Ectodermal cell (in vitro differentiated cells): ENCODE measurements around the gene PTGES.
A peak's percentile ranks its signal among the peaks of the same experiment; 100 is the strongest.

ENCODE experiments used
- H3K27ac ChIP-seq: 2 replicates; pipeline ENCODE4 v1.7.0; 2013; ENCODE audit warnings: mild to moderate bottlenecking, low read depth, low read length; ENCODE audit not compliant: insufficient read depth, poor library complexity, severe bottlenecking
- H3K27me3 ChIP-seq: 2 replicates; pipeline ENCODE4 v1.7.0; 2013; ENCODE audit warnings: mild to moderate bottlenecking, low read length; ENCODE audit not compliant: insufficient read depth, control insufficient read depth, poor library complexity, severe bottlenecking
- H3K36me3 ChIP-seq: one replicate; pipeline ENCODE4 v1.7.0; 2013; ENCODE audit warnings: low read length; ENCODE audit not compliant: control insufficient read depth, insufficient read depth
- H3K4me1 ChIP-seq: one replicate; pipeline ENCODE4 v1.7.0; 2013; ENCODE audit warnings: low read length; ENCODE audit not compliant: control insufficient read depth, insufficient read depth
- H3K4me3 ChIP-seq: 2 replicates; pipeline ENCODE4 v1.7.0; 2013; ENCODE audit warnings: low read depth, low read length, control low read depth; ENCODE audit not compliant: insufficient read depth
- H3K9me3 ChIP-seq: 2 replicates; pipeline ENCODE4 v1.7.0; 2013; ENCODE audit warnings: mild to moderate bottlenecking, low read length, moderate library complexity; ENCODE audit not compliant: control insufficient read depth
- WGBS, 2 experiments: methylation state at CpG; one replicate each; pipeline ENCODE4 v1.1.7; 2013; ENCODE audit warnings: missing lambda C conversion rate in 2 of 2; 5-methylcytosine and 5-hydroxymethylcytosine counted together

PTGES gene

DNA sequence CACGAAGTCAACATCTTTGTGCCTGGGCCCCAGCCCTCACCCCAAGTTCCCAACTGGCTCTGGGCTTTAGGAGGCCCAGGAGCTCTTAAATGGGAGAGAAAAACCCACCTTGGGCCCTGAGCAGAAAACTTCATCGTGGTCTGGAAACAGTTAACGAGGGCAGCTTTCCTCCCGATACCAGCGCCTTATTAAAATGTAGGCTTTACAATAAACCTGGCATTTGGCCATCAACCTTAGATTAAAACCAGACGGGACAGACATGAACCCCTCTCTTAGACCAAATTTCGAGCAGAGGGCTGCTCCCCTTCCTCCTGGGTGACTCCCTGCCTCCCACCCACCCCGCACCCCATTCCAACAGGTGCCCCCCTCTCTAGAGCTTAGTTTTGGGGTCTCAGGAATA lies 48.0 kb downstream of the PTGES start:
- Histone ChIP-seq H3K36me3 (no peaks in the 10 kb centered on the region), H3K9me3 (no peaks in the 10 kb centered on the region), H3K4me1 (peaks cover 11% of the 10 kb centered on the region), H3K27me3 (no peaks in the 10 kb centered on the region), H3K27ac (no peak overlapping the region), H3K4me3 (no peak overlapping the region)
- 90 to 93% methylated on average over 8 of the region's 8 CpGs for WGBS, 2 experiments

DNA sequence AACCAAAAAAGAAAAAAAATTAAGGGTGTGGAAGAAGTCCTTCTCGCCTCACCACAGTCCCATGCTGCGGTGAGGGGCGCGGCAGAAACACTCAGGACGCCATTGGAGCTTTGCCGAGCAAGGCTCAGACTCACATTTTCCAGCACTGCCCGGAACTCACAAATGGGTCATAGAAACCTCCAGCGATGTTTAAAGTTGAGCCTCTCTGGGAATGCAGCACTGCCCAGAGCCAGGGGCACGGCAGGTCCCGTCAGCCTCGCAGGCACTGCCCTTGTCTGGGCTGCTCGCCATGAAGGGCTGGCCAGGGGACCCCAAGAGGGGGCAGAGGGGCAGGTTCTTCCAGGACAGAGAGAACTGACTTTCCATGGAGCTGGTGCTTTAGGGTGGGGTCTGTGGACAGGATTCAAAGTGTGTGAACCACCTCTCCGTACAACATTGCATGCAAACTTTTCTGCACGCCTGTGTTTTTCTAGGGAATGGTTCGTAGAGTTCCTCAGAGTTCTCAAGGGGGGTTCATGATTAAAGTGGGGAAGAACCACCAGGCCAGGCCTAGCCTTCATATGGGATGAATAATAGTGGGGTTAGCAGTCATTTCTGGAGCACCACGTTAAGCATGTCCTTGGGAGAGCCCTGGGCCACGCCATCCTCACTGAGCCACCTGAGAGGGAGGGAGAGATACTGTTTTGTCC lies 49.0 kb downstream of the PTGES start:
- H3K27ac ChIP-seq = no peak overlapping the region
- WGBS, 2 experiments = 93 to 94% methylated on average over 17 of the region's 17 CpGs
- no peaks in the 10 kb centered on the region for H3K27me3 ChIP-seq
- H3K9me3 ChIP-seq = no peaks in the 10 kb centered on the region
- H3K4me3 ChIP-seq = no peak overlapping the region
- no peaks in the 10 kb centered on the region for H3K36me3 ChIP-seq
- H3K4me1 ChIP-seq = peaks cover 2% of the 10 kb centered on the region

GRCh38 chr9:129702589-129703520 lies 50.0 kb downstream of the PTGES start:
- H3K27ac ChIP-seq = no peak overlapping the region
- no peaks in the 10 kb centered on the region for H3K4me1 ChIP-seq
- H3K36me3 ChIP-seq = no peaks in the 10 kb centered on the region
- peaks cover 1% of the 10 kb centered on the region for H3K27me3 ChIP-seq
- WGBS, 2 experiments = 85 to 86% methylated on average over 19 of the region's 19 CpGs
- no peaks in the 10 kb centered on the region for H3K9me3 ChIP-seq
- no peak overlapping the region for H3K4me3 ChIP-seq

- Histone ChIP-seq H3K4me1 (peaks cover 4% of the 10 kb centered on the region), H3K9me3 (no peaks in the 10 kb centered on the region), H3K27me3 (peaks cover 14% of the 10 kb centered on the region), H3K36me3 (no peaks in the 10 kb centered on the region), H3K4me3 (no peak overlapping the region), H3K27ac (no peak overlapping the region)
- 92 to 93% methylated on average over 5 of the region's 5 CpGs for WGBS, 2 experiments
Observed at GRCh38 chr9:129701549-129701948, 51.3 kb downstream of the PTGES start.

DNA sequence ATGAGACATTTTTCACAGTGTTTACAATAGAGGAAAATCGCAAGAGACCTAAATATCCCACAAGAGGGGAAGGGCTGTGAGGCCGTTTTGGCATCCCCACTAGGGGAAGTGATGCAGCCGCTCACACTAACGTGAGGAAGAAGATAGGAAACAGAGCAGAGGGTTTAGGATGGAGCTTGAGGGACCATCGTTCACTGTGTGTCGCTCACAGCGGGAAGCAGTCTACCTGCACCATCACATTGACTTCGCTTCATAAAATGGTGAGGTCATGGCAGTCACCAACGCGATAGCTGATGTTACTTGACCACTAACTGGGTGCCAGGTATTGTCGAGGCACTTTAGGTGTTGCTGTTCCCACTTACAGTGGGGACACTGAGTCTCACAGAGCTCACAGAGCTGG lies 51.8 kb downstream of the PTGES start:
- Histone ChIP-seq H3K27ac (no peak overlapping the region), H3K4me3 (no peak overlapping the region), H3K36me3 (no peaks in the 10 kb centered on the region), H3K27me3 (peaks cover 19% of the 10 kb centered on the region), H3K4me1 (peaks cover 4% of the 10 kb centered on the region), H3K9me3 (no peaks in the 10 kb centered on the region)
- WGBS, 2 experiments = 88 to 93% methylated on average over 11 of the region's 11 CpGs

- Histone ChIP-seq H3K4me1 (peaks cover 4% of the 10 kb centered on the region), H3K27me3 (peaks cover 25% of the 10 kb centered on the region), H3K36me3 (no peaks in the 10 kb centered on the region), H3K4me3 (no peak overlapping the region), H3K9me3 (no peaks in the 10 kb centered on the region), H3K27ac (no peak overlapping the region)
- WGBS, 2 experiments = 83 to 86% methylated on average over 16 of the region's 17 CpGs
Observed at GRCh38 chr9:129698254-129698757, 54.5 kb downstream of the PTGES start.

GRCh38 chr9:129697656-129698253 lies 55.1 kb downstream of the PTGES start:
- Histone ChIP-seq H3K27me3 (peaks cover 25% of the 10 kb centered on the region), H3K4me3 (peak overlapping the region; percentile 32), H3K9me3 (no peaks in the 10 kb centered on the region), H3K36me3 (no peaks in the 10 kb centered on the region), H3K27ac (no peak overlapping the region), H3K4me1 (peaks cover 4% of the 10 kb centered on the region)
- 13 to 16% methylated on average over 24 to 25 of the region's 25 CpGs for WGBS, 2 experiments

DNA sequence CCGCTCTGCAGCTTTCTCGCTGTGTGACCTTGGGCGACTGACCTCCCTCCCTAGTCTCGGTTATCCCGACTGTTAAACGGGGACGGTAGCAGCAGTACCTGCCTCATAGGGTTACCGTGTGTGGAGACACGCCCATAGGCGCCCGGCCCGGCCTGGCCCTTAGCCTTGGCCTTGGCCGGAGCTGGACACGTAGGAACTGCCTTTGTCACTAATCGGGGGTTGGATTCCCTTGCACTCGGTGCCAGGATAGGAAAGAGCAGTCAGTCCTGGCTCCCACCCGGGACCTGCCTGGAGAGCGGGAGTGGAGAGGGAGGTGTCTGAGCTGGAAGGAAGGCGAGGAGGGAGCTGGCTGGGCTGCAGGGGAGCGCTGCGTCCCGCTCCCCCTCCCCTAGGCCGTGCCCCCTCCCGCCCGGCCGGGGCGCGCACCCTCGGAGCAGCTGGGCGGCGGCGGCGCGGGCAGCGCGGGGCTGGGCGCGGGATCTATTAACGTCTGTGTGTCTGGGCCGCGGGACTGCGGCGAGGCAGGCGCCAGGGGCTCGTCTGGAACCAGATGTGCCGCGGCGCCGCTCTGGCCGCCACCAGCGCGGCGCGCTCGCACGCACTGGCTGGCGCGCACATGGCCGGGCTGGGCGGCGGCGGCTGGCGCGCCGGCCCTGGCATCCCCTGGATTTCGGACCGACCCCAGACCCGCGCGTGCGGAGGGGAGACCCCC lies 55.7 kb downstream of the PTGES start:
- H3K4me3 ChIP-seq = peak overlapping the region; percentile 32
- WGBS, 2 experiments = 4 to 5% methylated on average over 71 of the region's 71 CpGs
- H3K27me3 ChIP-seq = peaks cover 25% of the 10 kb centered on the region
- H3K4me1 ChIP-seq = peaks cover 4% of the 10 kb centered on the region
- H3K9me3 ChIP-seq = no peaks in the 10 kb centered on the region
- no peaks in the 10 kb centered on the region for H3K36me3 ChIP-seq
- no peak overlapping the region for H3K27ac ChIP-seq

- WGBS, 2 experiments = 76 to 84% methylated on average over 2 to 3 of the region's 3 CpGs
- H3K27ac ChIP-seq = no peak overlapping the region
- peaks cover 25% of the 10 kb centered on the region for H3K27me3 ChIP-seq
- H3K4me1 ChIP-seq = peaks cover 4% of the 10 kb centered on the region
- H3K4me3 ChIP-seq = no peak overlapping the region
- H3K9me3 ChIP-seq = no peaks in the 10 kb centered on the region
- no peaks in the 10 kb centered on the region for H3K36me3 ChIP-seq
Observed at GRCh38 chr9:129695870-129696269, 57.0 kb downstream of the PTGES start.
